Liver (tissue), 2 donors: ENCODE measurements around the gene SLC14A1.

ENCODE experiments used
- EGR1 ChIP-seq, 2 donors: IDR thresholded peaks; 2 replicates each; pipeline ENCODE4 v1.6.1; 2016 to 2018; ENCODE audit warnings: antibody characterized with exemption in 2 of 2, low read depth in 2 of 2
- JUND ChIP-seq, 2 donors: IDR thresholded peaks; 2 replicates each; pipeline ENCODE4 v1.6.1; 2016; ENCODE audit warnings: antibody characterized with exemption in 2 of 2
- donor health status: healthy.

DNA sequence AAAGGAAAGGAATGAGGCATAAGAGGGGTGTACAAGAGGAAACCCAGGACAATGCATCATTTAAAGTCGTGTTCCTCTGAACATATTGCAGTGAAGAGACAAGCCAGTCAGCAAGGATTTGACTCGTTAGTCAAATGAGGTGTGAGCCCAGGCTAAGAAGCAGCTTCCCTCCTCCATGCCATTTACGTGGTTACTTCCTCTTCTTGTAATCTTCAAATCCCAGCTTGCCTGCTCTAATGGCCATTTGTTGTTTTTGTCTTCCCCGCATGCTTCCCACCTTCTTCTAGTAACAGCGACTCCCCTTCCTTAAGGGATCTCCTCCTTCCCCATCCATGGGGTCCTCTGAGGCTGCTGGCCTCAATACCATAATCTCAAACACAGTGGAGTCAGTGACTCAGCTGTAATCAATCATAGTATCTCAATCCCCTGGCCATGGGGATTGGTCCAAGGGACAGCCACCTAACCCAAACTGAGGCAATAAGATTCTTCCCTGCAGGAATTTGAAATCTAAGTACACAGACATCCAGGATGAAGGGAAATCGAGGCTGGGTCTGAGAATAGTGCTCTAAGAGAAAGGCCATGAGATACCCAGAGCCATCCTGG is 37.6 kb downstream of the SLC14A1 start:
- TF ChIP-seq EGR1 (IDR thresholded peaks at IDR 0.05; ENCODE audit: low read depth in 2 of 2) (no peak), JUND (IDR thresholded peaks at IDR 0.05) (no peak)
